C4-2B (cell line): ENCODE results near the gene IFT20.

Experiments
- CTCF ChIP-seq: fragments of 450-650 bp; conservative IDR thresholded peaks from 2 replicates; pipeline ENCODE4 v1.5.1; 2017; ENCODE audit warnings: mild to moderate bottlenecking
- ZFX ChIP-seq: fragments of 450-650 bp; IDR thresholded peaks from 2 replicates; pipeline ENCODE4 v1.6.1; 2017

DNA sequence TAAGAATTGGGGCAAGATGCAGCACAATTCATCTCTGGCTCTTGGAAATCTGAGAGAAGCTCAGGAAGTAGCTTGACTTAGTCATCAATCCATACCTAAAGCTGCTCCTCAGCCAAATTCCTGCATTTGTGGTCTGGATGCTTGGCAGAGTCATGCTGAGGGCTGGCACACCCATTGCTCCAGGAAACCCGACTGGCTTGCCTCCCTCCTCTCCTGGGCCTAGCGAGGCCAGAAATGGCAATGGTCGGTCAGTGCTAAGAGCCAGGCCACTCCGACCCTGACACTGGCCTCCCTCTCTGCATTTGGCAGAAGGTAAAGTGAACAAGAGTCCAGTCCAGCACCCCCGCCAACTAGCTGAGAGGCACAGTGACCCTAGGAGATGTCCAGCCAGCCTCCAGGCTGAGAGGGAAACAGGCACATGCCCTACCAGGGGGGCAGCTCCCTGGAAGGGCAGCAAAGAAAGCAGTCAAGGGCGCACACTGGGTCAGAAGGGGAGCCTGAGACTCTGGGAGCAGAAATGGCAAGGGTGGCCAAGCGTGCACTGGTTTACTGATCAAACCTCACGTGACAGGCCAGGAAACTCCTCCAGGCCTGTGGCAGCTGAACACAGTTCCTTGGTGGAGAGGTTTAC lies 12.1 kb upstream of the IFT20 start:
- no peak; the same call in 1 of the 2 replicates for TF ChIP-seq CTCF
- no peak for TF ChIP-seq ZFX
